IMR-90 (cell line): Measurements from ENCODE around the gene ZNF286A. TPM values are rescaled to one million over a fixed set of nuclear protein-coding genes. Genes with fewer than 3 reads are reported as not detected.
A peak's percentile ranks its signal among the peaks of the same experiment; 100 is the strongest.

Experiments
- ATAC-seq: fragments of 200-7000 bp; cut with Tn5 transposase; 2 replicates; pipeline ENCODE4 v1.9.1; 2020; ENCODE audit warnings: low read depth, mild to moderate bottlenecking, moderate library complexity
- BruUV-seq: library from RNA; stranded (reverse); fragments of 400-500 nt; replicated peaks from 2 replicates; lab custom pipeline; 2021; lab: Mats Ljungman, UMichigan
- CTCF ChIA-PET: fragments of 300-600 bp; formaldehyde crosslinking; extraction: SDS; loops from one replicate; lab custom pipeline; 2021; ENCODE audit warnings: antibody characterized with exemption; lab: Yijun Ruan, JAX
- POLR2A ChIA-PET: fragments of 300-600 bp; sonication (Branson Sonifier 250); formaldehyde crosslinking; loops from one replicate; lab custom pipeline; 2022; ENCODE audit warnings: antibody characterized with exemption; ENCODE audit not compliant: unreplicated experiment; lab: Charles Lee
- DNase-seq: peaks from one replicate; pipeline ENCODE4 v3.0.0; 2013
- H2AFZ ChIP-seq: replicated peaks from 2 replicates; pipeline ENCODE3; 2013; ENCODE audit warnings: low read length, mild to moderate bottlenecking; ENCODE audit not compliant: poor library complexity
- H2AK5ac ChIP-seq: 2 replicates; pipeline ENCODE4 v1.6.1; 2013; ENCODE audit warnings: low read depth, low read length, inconsistent platforms
- H2AK9ac ChIP-seq: replicated peaks from 2 replicates; pipeline ENCODE3; 2013; ENCODE audit warnings: mild to moderate bottlenecking, low read depth, low read length, moderate library complexity; ENCODE audit not compliant: poor library complexity
- H2BK120ac ChIP-seq: 2 replicates; pipeline ENCODE4 v1.6.1; 2013; ENCODE audit warnings: low read depth, low read length, inconsistent platforms
- H2BK15ac ChIP-seq: 3 replicates; pipeline ENCODE4 v1.6.1; 2013; ENCODE audit warnings: low read depth, low read length, inconsistent platforms
- H2BK20ac ChIP-seq: 2 replicates; pipeline ENCODE4 v1.6.1; 2013; ENCODE audit warnings: low read depth, mild to moderate bottlenecking, inconsistent platforms, low read length, moderate library complexity
- H2BK5ac ChIP-seq: 2 replicates; pipeline ENCODE4 v1.6.1; 2013; ENCODE audit warnings: mild to moderate bottlenecking, low read depth, low read length, inconsistent platforms; ENCODE audit not compliant: poor library complexity, severe bottlenecking
- H3K14ac ChIP-seq: replicated peaks from 2 replicates; pipeline ENCODE4 v1.6.1; 2013; ENCODE audit warnings: low read depth, low read length, inconsistent platforms
- H3K18ac ChIP-seq: 2 replicates; pipeline ENCODE4 v1.6.1; 2013; ENCODE audit warnings: low read depth, low read length, control low read depth
- H3K23ac ChIP-seq: 2 replicates; pipeline ENCODE4 v1.6.1; 2013; ENCODE audit warnings: low read depth, low read length, inconsistent platforms
- H3K27ac ChIP-seq: 2 replicates; pipeline ENCODE4 v1.5.1; 2013; ENCODE audit warnings: mild to moderate bottlenecking, control low read depth, low read length; ENCODE audit not compliant: insufficient read depth
- H3K27me3 ChIP-seq: 2 replicates; pipeline ENCODE4 v1.6.1; 2013; ENCODE audit warnings: low read length; ENCODE audit not compliant: control insufficient read depth, insufficient read depth
- H3K36me3 ChIP-seq: 2 replicates; pipeline ENCODE4 v1.6.1; 2013; ENCODE audit warnings: low read length, mixed read lengths; ENCODE audit not compliant: control insufficient read depth, insufficient read depth
- H3K4ac ChIP-seq: 2 replicates; pipeline ENCODE4 v1.6.1; 2013; ENCODE audit warnings: low read depth, low read length, inconsistent platforms
- H3K4me1 ChIP-seq: 2 replicates; pipeline ENCODE4 v1.6.1; 2013; ENCODE audit warnings: low read length, mixed read lengths; ENCODE audit not compliant: control insufficient read depth, insufficient read depth
- H3K4me2 ChIP-seq: 2 replicates; pipeline ENCODE4 v1.6.1; 2013; ENCODE audit warnings: low read depth, mild to moderate bottlenecking, control low read depth, low read length, moderate library complexity
- H3K4me3 ChIP-seq: 2 replicates; pipeline ENCODE4 v1.5.1; 2013; ENCODE audit warnings: low read depth, mild to moderate bottlenecking, control low read depth, low read length, moderate library complexity; ENCODE audit not compliant: insufficient read depth
- H3K56ac ChIP-seq: 2 replicates; pipeline ENCODE4 v1.6.1; 2013; ENCODE audit warnings: low read length, inconsistent platforms; ENCODE audit not compliant: insufficient read depth; ENCODE audit errors: extremely low read depth
- H3K79me1 ChIP-seq, 2 experiments: 2 replicates each; pipeline ENCODE4 v1.6.1; 2013; ENCODE audit warnings: low read length in 2 of 2, inconsistent platforms in 1 of 2, low read depth in 1 of 2
- H3K9ac ChIP-seq: 2 replicates; pipeline ENCODE4 v1.6.1; 2013; ENCODE audit warnings: low read depth, low read length, control low read depth
- H3K9me1 ChIP-seq: 2 replicates; pipeline ENCODE4 v1.6.1; 2013; ENCODE audit warnings: low read length, inconsistent platforms; ENCODE audit not compliant: insufficient read depth
- H3K9me3 ChIP-seq: 2 replicates; pipeline ENCODE4 v1.6.1; 2013; ENCODE audit warnings: low read length; ENCODE audit not compliant: control insufficient read depth, insufficient read depth
- H4K20me1 ChIP-seq: 2 replicates; pipeline ENCODE4 v1.6.1; 2013; ENCODE audit warnings: low read length, inconsistent platforms; ENCODE audit not compliant: insufficient read depth
- H4K5ac ChIP-seq: 2 replicates; pipeline ENCODE4 v1.6.1; 2013; ENCODE audit warnings: mild to moderate bottlenecking, low read depth, low read length, control low read depth
- H4K8ac ChIP-seq, 2 experiments: 2 replicates each; pipeline ENCODE4 v1.6.1; 2013; ENCODE audit warnings: low read depth in 2 of 2, low read length in 2 of 2, control low read depth in 1 of 2, inconsistent platforms in 1 of 2
- H4K91ac ChIP-seq: 2 replicates; pipeline ENCODE4 v1.6.1; 2013; ENCODE audit warnings: low read depth, low read length, inconsistent platforms; ENCODE audit not compliant: insufficient read depth
- FOS ChIP-seq: fragments of 150-350 bp; IDR thresholded peaks from 2 replicates; pipeline ENCODE4 v1.6.1; 2016; ENCODE audit warnings: low read depth, low read length
- MAZ ChIP-seq: IDR thresholded peaks from 2 replicates; pipeline ENCODE4 v1.6.1; 2012; ENCODE audit warnings: low read depth, mild to moderate bottlenecking, low read length, improper control_type of control experiment, moderate library complexity, borderline replicate concordance
- POLR2A ChIP-seq: IDR thresholded peaks from 2 replicates; pipeline ENCODE4 v1.6.1; 2012; ENCODE audit warnings: mild to moderate bottlenecking, low read depth, low read length
- WGBS, 2 experiments: methylation state at CpG; one replicate each; pipeline versions ENCODE4 v1.1.5 to v1.1.7; 2013; ENCODE audit warnings: missing lambda C conversion rate in 2 of 2; ENCODE audit not compliant: insufficient read length in 1 of 2; ENCODE audit errors: extremely low coverage in 2 of 2; 5-methylcytosine and 5-hydroxymethylcytosine counted together
- dilution Hi-C: fragments of 300-500 bp; cut with HindIII; formaldehyde crosslinking; loops from one replicate; pipeline ENCODE4 v1.14.3; 2018; ENCODE audit warnings: low sequenced_read_pairs; ENCODE audit not compliant: unreplicated experiment
- in situ Hi-C: fragments of 300-500 bp; cut with MboI; formaldehyde crosslinking; loops from 3 replicates; pipeline ENCODE4 v1.14.3; 2019; ENCODE audit warnings: low sequenced_read_pairs, inconsistent platforms, mixed read lengths
- intact Hi-C: fragments of 100-400 bp; cut with micrococcal nuclease; formaldehyde crosslinking; loops from 2 replicates; pipeline ENCODE4 v1.10.0; 2022
- polyA plus RNA-seq, 3 experiments: library from polyadenylated mRNA; depleted of rRNA; stranded (reverse); fragments of >200 nt; gene quantifications; 2 replicates each; pipeline ENCODE4 v1.2.3, GENCODE V29; 2012; ENCODE audit warnings: low replicate concordance in 1 of 3
- total RNA-seq: library from RNA; depleted of rRNA; stranded (reverse); fragments of >200 nt; gene quantifications from 2 replicates; pipeline ENCODE4 v1.2.3, GENCODE V29; 2012

Gene ZNF286A
- total and polyA plus RNA-seq, 2 of the 4 experiments (the other 2 are of a cell fraction), result 19.8 to 37.6 TPM

GRCh38 chr17:15649861-15650421 lies 49.6 kb upstream of the ZNF286A start:
- peak overlapping the region; percentile 22; the same call in 1 of the 2 replicates for H3K9ac ChIP-seq
- CTCF ChIA-PET, result no interaction called here

More at GRCh38 chr17:15649861-15650421, 49.6 kb upstream of the ZNF286A start:
- Histone ChIP-seq H3K23ac (peak overlapping the region; percentile 22; the same call in 1 of the 2 replicates), H3K56ac (peak overlapping the region; percentile 67; the same call in 1 of the 2 replicates), H2BK5ac (peak overlapping the region; percentile 7), H3K4me3 (peak overlapping the region; percentile 71), H4K20me1 (no peaks in the 10 kb centered on the region), H4K5ac (peak overlapping the region; percentile 12; the same call in 1 of the 2 replicates), H3K14ac (peak overlapping the region; percentile 87), H2AK9ac (peak overlapping the region; percentile 49), H2BK15ac (peak overlapping the region; percentile 46; the same call in 2 of the 3 replicates), H3K4me1 (peaks cover 18% of the 10 kb centered on the region), H3K9me1 (peaks cover 4% of the 10 kb centered on the region; the same call in 1 of the 2 replicates), H2BK20ac (peak overlapping the region; percentile 21; the same call in 1 of the 2 replicates), H3K79me1 (peaks cover 9 to 37% of the 10 kb centered on the region in 2 experiments), H2AK5ac (peak overlapping the region; percentile 42), H4K8ac (peak overlapping the region in 1 of 2 experiments; percentile 18; a peak in 1 of 4 replicates), H3K27ac (peak overlapping the region; percentile 0; the same call in 1 of the 2 replicates), H3K9me3 (no peaks in the 10 kb centered on the region), H3K4ac (peak overlapping the region; percentile 37), H3K27me3 (no peaks in the 10 kb centered on the region), H4K91ac (no peak overlapping the region), H2AFZ (no peak overlapping the region), H2BK120ac (peak overlapping the region; percentile 34), H3K4me2 (peak overlapping the region; percentile 97), H3K36me3 (no peaks in the 10 kb centered on the region), H3K18ac (0 out of 2 replicates have a peak overlapping the region, but pooled peaks have one; percentile 5)
- ATAC-seq (no peak), DNase-seq (peak; percentile 55)
- in situ Hi-C loops (loop anchor here (25.0 kb wide), 1 partner anchor 388 kb away; the partner anchor contains the start of gene PMP22), intact Hi-C loops (loop anchor here (5.0 kb wide), 1 partner anchor 393 kb away; no protein-coding TSS in a partner anchor), dilution Hi-C loops (no loop called here)
- TF ChIP-seq MAZ (no peak), FOS (peak; percentile 56; the same call in 1 of the 2 replicates), POLR2A (no peak)
- POLR2A ChIA-PET, result no interaction called here
- WGBS, 2 experiments, result 60% methylated on average over 1 of the region's 6 CpGs; no CpG with 5 or more reads in 1 of the 2 experiments
- no TSS peak for BruUV-seq
